BJ (cell line): Measurements from ENCODE around the gene MGAT3. TPM values are rescaled to one million over a fixed set of nuclear protein-coding genes. Genes with fewer than 3 reads are reported as not detected.

Experiments
- CTCF ChIA-PET: fragments of 350-600 bp; formaldehyde crosslinking; extraction: SDS; loops from one replicate; lab custom pipeline; 2021; ENCODE audit warnings: antibody characterized with exemption, inconsistent platforms; lab: Yijun Ruan, JAX
- POLR2A ChIA-PET: fragments of 300-600 bp; sonication (Branson Sonifier 250); formaldehyde crosslinking; extraction: SDS; loops from one replicate; lab custom pipeline; 2021; ENCODE audit warnings: antibody characterized with exemption; lab: Charles Lee
- DNase-seq: peaks from one replicate; pipeline ENCODE4 v3.0.0-alpha.2; 2011; ENCODE audit warnings: low read depth
- H3K27me3 ChIP-seq: 2 replicates; pipeline ENCODE4 v1.6.0; 2011; ENCODE audit warnings: low read length; ENCODE audit not compliant: control insufficient read depth, insufficient read depth
- H3K36me3 ChIP-seq: 2 replicates; pipeline ENCODE4 v1.5.1; 2011; ENCODE audit warnings: low read length; ENCODE audit not compliant: control insufficient read depth, insufficient read depth
- H3K4me3 ChIP-seq: 2 replicates; pipeline ENCODE4 v1.5.1; 2011; ENCODE audit warnings: low read depth, mild to moderate bottlenecking, control low read depth, low read length
- CTCF ChIP-seq: IDR thresholded peaks from 2 replicates; pipeline ENCODE4 v1.5.1; 2011; ENCODE audit warnings: low read depth, mild to moderate bottlenecking, control low read depth, inconsistent platforms, low read length, moderate library complexity; ENCODE audit not compliant: insufficient read depth
- polyA plus RNA-seq: library from polyadenylated mRNA; depleted of rRNA; stranded (reverse); fragments of >200 nt; gene quantifications from 2 replicates; pipeline ENCODE4 v1.2.3, GENCODE V29; 2011

The MGAT3 gene
- polyA plus RNA-seq, 1 experiment, result 0.53 TPM

- no peak for DNase-seq
- POLR2A ChIA-PET, result no interaction called here
These were observed 31.8 kb downstream of the MGAT3 start for GRCh38 chr22:39488563-39489083.

GRCh38 chr22:39489094-39490068 is 32.6 kb downstream of the MGAT3 start:
- DNase-seq, result no peak
- ChIA-PET POLR2A (no interaction called here), CTCF (interaction anchor here (0.6 to 3.1 kb wide), 6 partner anchors 13 to 424 kb away, joined by 3 to 13 read pairs (median 3); no protein-coding TSS in a partner anchor)
- Histone ChIP-seq H3K36me3 (no peaks in the 10 kb centered on the region), H3K4me3 (no peak overlapping the region), H3K27me3 (no peaks in the 10 kb centered on the region)
- TF ChIP-seq CTCF, result no peak

More at GRCh38 chr22:39488563-39489083, 31.8 kb downstream of the MGAT3 start:
- Histone ChIP-seq H3K4me3 (no peak overlapping the region), H3K36me3 (no peaks in the 10 kb centered on the region), H3K27me3 (no peaks in the 10 kb centered on the region; the same call in 1 of the 2 replicates)
- no peak for TF ChIP-seq CTCF
- CTCF ChIA-PET, result no interaction called here

- Histone ChIP-seq H3K36me3 (no peaks in the 10 kb centered on the region), H3K4me3 (no peak overlapping the region), H3K27me3 (no peaks in the 10 kb centered on the region)
- CTCF ChIA-PET, result interaction anchor here (0.6 to 3.1 kb wide), 6 partner anchors 14 to 425 kb away, joined by 3 to 13 read pairs (median 3); no protein-coding TSS in a partner anchor
- POLR2A ChIA-PET, result no interaction called here
- no peak for TF ChIP-seq CTCF
- DNase-seq, result no peak
These were observed 33.5 kb downstream of the MGAT3 start for GRCh38 chr22:39490135-39490798.

- ChIA-PET POLR2A (no interaction called here), CTCF (interaction anchor here (1.2 to 3.1 kb wide), 3 partner anchors 25 to 55 kb away, joined by 3 to 13 read pairs (median 4); no protein-coding TSS in a partner anchor)
- Histone ChIP-seq H3K4me3 (no peak overlapping the region), H3K36me3 (no peaks in the 10 kb centered on the region), H3K27me3 (no peaks in the 10 kb centered on the region)
- DNase-seq, result no peak
- TF ChIP-seq CTCF, result no peak
These were observed 34.3 kb downstream of the MGAT3 start for GRCh38 chr22:39490966-39491680.
